ENCODE results near the gene ARFGAP3. TPM values are rescaled to one million over a fixed set of nuclear protein-coding genes. Genes with fewer than 3 reads are reported as not detected.

Gene ARFGAP3
- total RNA-seq, 1 experiment from 2014 or later = 30.0 TPM

GRCh38 chr22:42825796-42826195, 31.3 kb downstream of the ARFGAP3 start:
- Histone ChIP-seq H3K27me3 (replicated peaks; ENCODE audit: insufficient read depth, low read depth, low read length, poor library complexity) (no peaks in the 10 kb centered on the region), H3K27ac (ENCODE audit: low read depth, low read length, poor library complexity, severe bottlenecking) (no peak overlapping the region), H3K4me1 (ENCODE audit: insufficient read depth, low read length, poor library complexity, severe bottlenecking) (no peaks in the 10 kb centered on the region), H3K36me3 (ENCODE audit: insufficient read depth, low read length, poor library complexity, severe bottlenecking) (peaks cover 32% of the 10 kb centered on the region), H3K9me3 (ENCODE audit: low read depth, low read length, poor library complexity, severe bottlenecking) (peaks cover 4% of the 10 kb centered on the region), H3K4me3 (ENCODE audit: low read depth, low read length, poor library complexity, severe bottlenecking) (no peak overlapping the region)
- DNase-seq (ENCODE audit: low spot score) = no peak
- ChIA-PET POLR2A (ENCODE audit: low non-redundant PET) (no interaction called here), CTCF (no interaction called here)
- TF ChIP-seq CTCF (conservative IDR thresholded peaks at IDR 0.05; ENCODE audit: low read depth, low read length) (no peak), EZH2 (IDR thresholded peaks at IDR 0.05; ENCODE audit: borderline replicate concordance, low read depth, low read length, poor library complexity, severe bottlenecking) (no peak)
- intact Hi-C loops (cut with micrococcal nuclease; ENCODE audit: unreplicated experiment) = no loop called here
- no TSS peak for BruUV-seq (replicated peaks)

GRCh38 chr22:42821386-42821785, 35.7 kb downstream of the ARFGAP3 start:
- intact Hi-C loops (cut with micrococcal nuclease; ENCODE audit: unreplicated experiment) = loop anchor here (5.0 kb wide), 1 partner anchor 159 kb away; no protein-coding TSS in a partner anchor
- Histone ChIP-seq H3K4me1 (ENCODE audit: insufficient read depth, low read length, poor library complexity, severe bottlenecking) (no peaks in the 10 kb centered on the region), H3K27me3 (replicated peaks; ENCODE audit: insufficient read depth, low read depth, low read length, poor library complexity) (no peaks in the 10 kb centered on the region), H3K36me3 (ENCODE audit: insufficient read depth, low read length, poor library complexity, severe bottlenecking) (peaks cover 22% of the 10 kb centered on the region), H3K4me3 (ENCODE audit: low read depth, low read length, poor library complexity, severe bottlenecking) (no peak overlapping the region), H3K9me3 (ENCODE audit: low read depth, low read length, poor library complexity, severe bottlenecking) (peaks cover 4% of the 10 kb centered on the region), H3K27ac (ENCODE audit: low read depth, low read length, poor library complexity, severe bottlenecking) (no peak overlapping the region)
- TF ChIP-seq CTCF (conservative IDR thresholded peaks at IDR 0.05; ENCODE audit: low read depth, low read length) (no peak), EZH2 (IDR thresholded peaks at IDR 0.05; ENCODE audit: borderline replicate concordance, low read depth, low read length, poor library complexity, severe bottlenecking) (no peak)
- ChIA-PET CTCF (interaction anchor here (0.6 kb wide), 1 partner anchor 35 kb away, joined by 3 read pairs; no protein-coding TSS in a partner anchor), POLR2A (ENCODE audit: low non-redundant PET) (no interaction called here)
- BruUV-seq (replicated peaks) = no TSS peak
- DNase-seq (ENCODE audit: low spot score) = no peak

DNA sequence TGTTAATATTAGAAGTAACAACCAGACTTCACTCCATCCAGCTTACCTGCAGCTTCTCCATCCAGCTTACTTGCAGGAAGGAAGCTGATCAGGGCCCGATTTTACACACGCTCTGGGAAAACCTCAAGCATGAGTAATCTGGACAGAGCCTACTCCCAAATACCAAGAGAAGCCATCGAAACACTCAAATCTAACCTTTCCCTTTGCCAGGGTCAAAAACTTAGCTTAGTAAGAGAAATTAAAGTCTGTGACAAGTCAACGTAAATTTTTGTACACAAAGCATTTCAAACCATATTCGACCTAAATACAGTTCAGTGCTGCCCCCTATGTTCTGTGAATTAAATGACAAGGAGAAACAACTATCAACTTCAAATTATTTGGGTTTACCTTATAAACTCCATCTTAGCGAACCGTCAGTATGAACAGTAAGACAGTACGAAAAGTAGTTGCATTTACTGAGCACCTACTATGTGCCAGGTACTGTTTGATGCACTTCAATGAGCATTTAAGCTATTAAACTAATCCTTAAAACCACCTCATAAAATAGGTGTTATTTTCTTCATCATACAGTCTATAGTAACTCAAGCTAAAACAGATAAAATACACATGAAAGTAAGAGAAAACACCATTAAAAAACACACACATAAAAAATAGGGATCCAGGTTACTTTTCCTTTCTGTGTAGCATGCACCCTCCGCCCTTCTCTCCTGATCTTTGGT, 36.9 kb downstream of the ARFGAP3 start:
- intact Hi-C loops (cut with micrococcal nuclease; ENCODE audit: unreplicated experiment) = loop anchor here (5.0 kb wide), 1 partner anchor 158 kb away; no protein-coding TSS in a partner anchor

More for the DNA sequence above, 36.9 kb downstream of the ARFGAP3 start:
- H3K27ac ChIP-seq (ENCODE audit: low read depth, low read length, poor library complexity, severe bottlenecking) = no peak overlapping the region
- POLR2A ChIA-PET (ENCODE audit: low non-redundant PET) = no interaction called here
- CTCF ChIA-PET = interaction anchor here (0.6 kb wide), 2 partner anchors 24 to 170 kb away, joined by 4 to 5 read pairs; no protein-coding TSS in a partner anchor
- no peaks in the 10 kb centered on the region for H3K27me3 ChIP-seq (replicated peaks; ENCODE audit: insufficient read depth, low read depth, low read length, poor library complexity)
- H3K36me3 ChIP-seq (ENCODE audit: insufficient read depth, low read length, poor library complexity, severe bottlenecking) = peaks cover 16% of the 10 kb centered on the region
- DNase-seq (ENCODE audit: low spot score) = peak; percentile 43
- peaks cover 4% of the 10 kb centered on the region for H3K9me3 ChIP-seq (ENCODE audit: low read depth, low read length, poor library complexity, severe bottlenecking)
- no TSS peak for BruUV-seq (replicated peaks)
- H3K4me1 ChIP-seq (ENCODE audit: insufficient read depth, low read length, poor library complexity, severe bottlenecking) = no peaks in the 10 kb centered on the region
- no peak for TF ChIP-seq EZH2 (IDR thresholded peaks at IDR 0.05; ENCODE audit: borderline replicate concordance, low read depth, low read length, poor library complexity, severe bottlenecking)
- peak; percentile 62 for TF ChIP-seq CTCF (conservative IDR thresholded peaks at IDR 0.05; ENCODE audit: low read depth, low read length)
- no peak overlapping the region for H3K4me3 ChIP-seq (ENCODE audit: low read depth, low read length, poor library complexity, severe bottlenecking)
